SK-N-DZ (cell line): Measurements from ENCODE around the gene PTPN2.
"Not testable (repeated sequence)": the region's sequence is repeated elsewhere in the genome, so short reads cannot be mapped to it uniquely, and the experiment has no call there.

ENCODE experiments used
- DNase-seq: peaks from one replicate; pipeline ENCODE4 v3.0.0-alpha.2; 2015; ENCODE audit warnings: low spot score

PTPN2 gene

DNA sequence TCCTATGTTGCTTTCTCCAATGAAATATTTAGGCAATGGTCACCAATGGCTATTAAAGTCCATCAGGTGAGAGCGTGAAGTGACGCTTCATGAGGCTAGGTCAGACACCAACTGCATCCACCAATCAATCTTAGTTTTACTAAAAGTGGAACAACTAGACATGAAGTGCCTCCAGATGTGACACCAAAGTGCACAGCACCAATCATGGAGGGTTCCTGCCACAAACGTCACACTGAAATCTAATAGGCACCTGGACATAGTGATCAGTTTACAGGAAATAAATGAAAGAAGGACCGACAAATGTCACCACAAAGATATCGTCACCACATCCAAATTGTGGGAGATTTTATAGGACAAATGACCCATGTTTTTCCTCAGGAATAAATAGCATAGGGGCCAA, 110.7 kb downstream of the PTPN2 start:
- no peak for DNase-seq

- DNase-seq = no peak
Observed at GRCh38 chr18:12772111-12772510, 111.9 kb downstream of the PTPN2 start.

- no peak for DNase-seq
Observed at GRCh38 chr18:12770469-12771219, 113.4 kb downstream of the PTPN2 start.

DNA sequence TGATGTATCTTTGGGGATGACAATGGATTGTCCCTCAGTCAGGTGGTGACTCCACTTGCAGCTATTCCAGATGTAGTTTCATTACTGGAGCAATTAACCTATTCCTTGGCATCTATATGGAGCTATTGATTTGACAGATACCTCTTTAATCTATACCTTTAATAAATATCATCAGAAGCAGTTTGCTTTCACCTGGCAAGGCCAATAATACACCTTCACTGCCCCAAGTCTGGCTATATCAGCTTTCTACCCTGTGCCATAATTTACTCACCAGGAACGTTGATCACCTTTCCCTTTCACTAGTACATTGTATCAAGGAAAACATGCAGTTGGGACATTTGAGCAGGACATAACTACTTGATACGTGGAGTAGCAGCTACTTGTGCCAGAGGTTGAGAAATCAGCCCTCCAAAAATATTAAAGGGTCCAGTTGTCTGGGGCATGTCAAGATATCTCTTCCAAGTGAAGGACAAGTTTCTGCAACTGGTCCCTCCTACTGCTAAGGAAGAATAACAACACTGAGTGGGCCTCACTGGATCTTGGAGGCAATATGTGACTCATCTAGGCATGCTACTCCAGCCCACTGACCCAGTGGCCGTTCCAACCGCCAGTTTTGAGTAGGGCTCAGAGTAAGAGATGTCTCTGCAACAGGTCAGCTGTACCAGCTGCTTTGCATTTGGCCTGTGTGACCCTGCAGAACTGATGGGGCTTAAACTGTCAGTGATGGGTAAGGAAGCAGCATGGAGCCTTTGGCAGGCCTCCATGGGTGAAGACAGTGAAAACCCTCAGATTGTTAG, 114.2 kb downstream of the PTPN2 start:
- no peak for DNase-seq

- DNase-seq = no peak
Observed at GRCh38 chr18:12769136-12769535, 114.9 kb downstream of the PTPN2 start.

DNA sequence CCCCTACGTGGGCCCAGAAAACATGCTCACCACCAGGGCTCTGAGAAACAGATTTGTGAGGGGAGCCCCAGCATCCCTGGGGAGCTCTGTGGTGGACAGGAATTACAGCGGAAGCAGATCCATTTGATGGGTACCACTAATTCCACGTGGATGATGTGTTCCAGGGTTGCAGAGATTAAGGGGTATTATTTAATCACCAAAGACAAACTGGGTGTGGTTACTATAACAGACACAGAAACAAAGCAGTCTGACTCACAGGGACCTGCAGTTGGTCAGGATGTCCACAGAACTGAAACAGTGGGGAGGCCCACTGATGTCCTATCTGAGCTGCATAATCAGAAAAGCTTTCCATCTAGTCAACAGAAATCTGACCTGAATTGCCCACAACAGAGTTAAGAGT, 115.4 kb downstream of the PTPN2 start:
- DNase-seq = no peak

DNA sequence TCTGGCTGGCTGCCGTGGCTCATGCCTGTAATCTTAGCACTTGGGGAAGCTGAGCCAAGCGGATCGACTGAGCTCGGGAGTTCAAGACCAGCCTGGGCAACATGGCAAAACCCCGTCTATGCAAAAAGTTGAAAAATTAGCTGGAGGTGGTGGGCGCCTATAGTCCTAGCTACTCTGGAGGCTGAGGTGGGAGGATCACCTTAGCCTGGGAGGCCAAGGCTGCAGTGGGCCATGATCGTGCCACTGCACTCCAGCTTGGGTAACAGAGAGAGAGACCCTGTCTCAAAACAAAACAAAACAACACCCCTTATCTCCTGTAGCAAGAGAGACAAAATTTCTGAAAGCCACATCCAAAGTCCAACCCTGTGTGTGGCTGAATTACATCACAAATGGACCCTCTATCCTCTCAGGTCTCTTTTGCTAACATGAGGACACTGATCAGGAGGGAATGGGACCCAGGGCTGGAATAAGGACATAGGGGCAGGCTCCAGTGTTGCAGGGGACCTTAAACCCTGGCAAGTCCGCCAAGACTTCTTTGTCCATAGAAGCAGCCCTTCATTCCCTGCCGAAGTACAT, 116.4 kb downstream of the PTPN2 start:
- no peak for DNase-seq

GRCh38 chr18:12766986-12767433, 117.0 kb downstream of the PTPN2 start:
- peak; percentile 54 for DNase-seq

DNA sequence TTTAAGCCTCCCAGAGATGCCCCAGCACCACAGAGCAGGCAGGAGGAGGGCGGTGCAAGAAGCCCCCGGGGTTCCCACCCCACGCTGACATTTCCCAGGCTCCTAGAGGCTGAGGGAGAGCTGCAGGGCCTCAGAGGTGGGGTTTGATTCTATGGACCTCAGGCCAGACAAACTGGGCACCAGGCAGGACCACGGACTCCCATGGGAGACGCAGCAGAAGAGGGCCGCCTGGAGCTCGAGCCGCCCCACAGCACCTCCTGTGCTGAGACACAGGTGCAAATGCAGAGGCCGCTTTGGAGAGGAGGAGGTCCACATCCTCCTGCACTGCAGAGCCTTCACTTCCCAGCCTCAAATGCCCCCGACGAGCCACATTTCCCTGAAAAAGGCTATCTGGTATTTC, 118.5 kb downstream of the PTPN2 start:
- DNase-seq = no peak

- DNase-seq = no peak
Observed at GRCh38 chr18:12765126-12765525, 118.9 kb downstream of the PTPN2 start.

GRCh38 chr18:12758566-12758965, 125.5 kb downstream of the PTPN2 start:
- DNase-seq = not testable (repeated sequence)

- not testable (repeated sequence) for DNase-seq
Observed at GRCh38 chr18:12756619-12757239, 127.3 kb downstream of the PTPN2 start.

DNA sequence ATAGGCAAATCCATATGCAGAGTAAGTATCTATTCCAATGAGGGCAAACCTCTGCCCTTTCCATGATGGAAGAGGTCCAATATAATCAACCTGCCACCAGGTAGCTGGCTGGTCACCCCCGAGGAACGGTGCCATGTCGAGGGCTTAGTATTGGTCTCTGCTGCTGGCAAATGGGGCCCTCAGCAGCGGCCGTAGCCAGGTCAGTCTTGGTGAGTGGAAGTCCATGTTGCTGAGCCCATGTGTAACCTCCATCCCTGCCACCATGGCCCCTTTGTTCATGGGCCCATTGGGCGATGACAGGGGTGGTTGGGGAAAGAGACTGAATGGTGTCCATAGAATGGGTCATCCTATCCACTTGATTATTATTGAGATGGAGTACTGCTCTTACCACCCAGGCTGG, 128.4 kb downstream of the PTPN2 start:
- not testable (repeated sequence) for DNase-seq

DNA sequence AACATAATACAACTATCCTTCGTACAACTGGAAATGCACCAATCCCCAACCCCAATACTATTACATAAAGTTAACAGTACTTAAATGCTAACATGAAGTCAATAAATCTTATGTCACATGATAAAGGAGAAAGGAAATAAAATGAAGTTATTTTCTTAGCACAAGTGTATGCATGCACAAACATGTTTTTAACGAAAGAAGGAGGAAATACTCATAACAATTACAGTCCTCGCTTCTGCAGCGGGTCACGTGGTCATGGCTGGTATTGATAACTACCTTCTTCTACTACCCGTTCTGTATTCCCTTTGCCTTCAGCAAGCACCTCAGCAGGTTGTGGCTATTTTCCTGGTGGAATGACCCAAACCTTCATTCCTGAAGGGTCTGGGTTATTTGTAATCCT, 129.5 kb downstream of the PTPN2 start:
- no peak for DNase-seq

- DNase-seq = no peak
Observed at GRCh38 chr18:12751891-12752290, 132.1 kb downstream of the PTPN2 start.

GRCh38 chr18:12751503-12751884, 132.5 kb downstream of the PTPN2 start:
- DNase-seq = no peak

- no peak for DNase-seq
Observed at GRCh38 chr18:12750715-12751502, 133.1 kb downstream of the PTPN2 start.

- no peak for DNase-seq
Observed at GRCh38 chr18:12750076-12750714, 133.8 kb downstream of the PTPN2 start.

DNA sequence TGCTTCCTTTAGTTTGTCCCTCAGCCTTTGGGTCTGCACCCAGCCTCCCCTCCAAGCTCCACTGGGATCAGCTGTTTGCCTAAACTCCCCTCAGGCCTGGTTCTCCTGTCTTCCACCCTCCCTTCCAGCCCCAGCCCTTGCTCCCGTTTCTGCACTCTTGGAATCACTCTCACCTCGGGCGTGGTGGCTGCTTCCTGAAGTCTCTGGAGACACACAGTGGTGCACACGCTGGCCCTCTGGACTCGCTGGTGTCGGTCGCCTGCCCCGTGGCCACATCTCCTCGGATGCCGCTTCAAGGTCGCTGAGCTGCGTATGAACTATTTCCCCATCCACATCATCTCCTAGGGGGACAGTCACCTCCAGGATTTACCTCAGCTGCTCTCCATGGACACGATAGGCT, 134.9 kb downstream of the PTPN2 start:
- no peak for DNase-seq

DNA sequence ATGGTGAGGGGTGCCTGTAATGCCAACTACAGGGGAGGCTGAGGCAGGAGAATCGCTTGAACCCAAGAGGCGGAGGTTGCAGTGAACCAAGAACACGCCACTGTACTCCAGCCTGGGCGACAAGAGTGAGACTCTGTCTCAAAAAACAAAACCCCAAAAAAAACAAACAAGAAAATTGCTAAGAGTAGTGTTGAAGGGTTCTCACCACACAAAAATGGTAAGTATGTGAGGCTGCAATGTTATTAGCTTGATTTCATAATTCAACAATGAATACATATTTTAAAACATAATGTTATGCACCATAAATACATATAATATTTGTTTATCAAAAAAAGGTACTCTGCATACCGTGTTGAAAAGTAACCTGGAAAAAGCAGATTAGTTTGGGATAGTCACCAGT, 135.4 kb downstream of the PTPN2 start:
- no peak for DNase-seq
